Cardiac fibroblast (primary cell): ENCODE results near the gene FRMD4A.
A peak's percentile ranks its signal among the peaks of the same experiment; 100 is the strongest.

ENCODE experiments used
- DNase-seq, 2 donors: peaks; one replicate each; pipeline versions ENCODE4 v3.0.0 to v3.0.0-alpha.2; 2010; ENCODE audit warnings: low read depth in 2 of 2
- H3K4me3 ChIP-seq, 2 donors: replicated peaks in 1 of 2; 1 replicate in 1 of 2; 2 replicates in 1 of 2; pipeline ENCODE4 v1.5.1; 2011; ENCODE audit warnings: low read depth in 2 of 2, low read length in 2 of 2, mild to moderate bottlenecking in 2 of 2, moderate library complexity in 1 of 2
- CTCF ChIP-seq: IDR thresholded peaks from one replicate; pipeline ENCODE4 v1.5.1; 2011; ENCODE audit warnings: low read depth, mild to moderate bottlenecking, low read length, inconsistent platforms

Gene FRMD4A

GRCh38 chr10:13615650-13616300 is 714.9 kb downstream of the FRMD4A start:
- no peak for TF ChIP-seq CTCF
- no peak overlapping the region for H3K4me3 ChIP-seq

DNA sequence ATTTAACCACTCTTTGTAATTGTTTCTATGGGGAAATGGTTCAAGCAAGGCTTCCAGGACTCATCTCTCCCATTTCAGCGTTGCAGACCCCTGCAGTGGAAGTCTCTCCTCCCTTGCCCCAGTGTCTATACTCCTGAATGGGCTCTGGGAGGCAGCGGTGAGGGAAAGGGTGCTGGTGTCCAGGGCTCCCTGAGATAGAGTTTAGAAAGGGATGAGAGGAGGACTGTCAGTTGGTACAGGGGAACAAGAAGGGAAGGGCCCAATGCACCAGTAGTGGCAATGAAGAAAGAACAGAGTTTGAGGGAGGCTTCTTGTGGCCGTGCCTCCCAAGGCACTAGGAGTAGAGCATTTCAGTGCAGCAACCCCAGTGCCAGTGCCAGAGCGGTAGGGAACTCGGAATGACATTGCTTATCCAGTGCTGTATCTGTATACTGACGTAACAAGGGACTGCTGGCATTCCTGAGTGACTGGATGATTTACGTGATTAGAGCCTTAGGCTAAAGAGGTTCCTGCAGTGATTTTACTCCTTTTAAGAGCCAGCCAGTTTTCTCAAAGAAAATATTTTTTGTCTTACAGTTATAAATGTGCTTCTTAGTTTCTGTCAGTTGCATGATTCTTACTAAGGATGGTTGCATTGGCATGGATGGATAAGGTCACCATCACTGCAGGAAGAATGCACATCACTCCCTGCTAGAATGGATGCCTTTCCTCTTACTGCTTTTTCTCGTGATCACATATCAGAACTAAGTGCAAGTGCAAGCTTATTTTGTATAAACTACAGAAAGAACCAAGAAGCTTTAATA is 716.0 kb downstream of the FRMD4A start:
- peak in 1 of 2 donors; percentile 29 for DNase-seq
- no peak overlapping the region for H3K4me3 ChIP-seq
- no peak for TF ChIP-seq CTCF

More at GRCh38 chr10:13615650-13616300, 714.9 kb downstream of the FRMD4A start:
- no peak for DNase-seq

- peak; percentile 68 to 74 for DNase-seq
- peak; percentile 47 for TF ChIP-seq CTCF
- H3K4me3 ChIP-seq = no peak overlapping the region
Measured at GRCh38 chr10:13613519-13613918, 717.2 kb downstream of the FRMD4A start.

DNA sequence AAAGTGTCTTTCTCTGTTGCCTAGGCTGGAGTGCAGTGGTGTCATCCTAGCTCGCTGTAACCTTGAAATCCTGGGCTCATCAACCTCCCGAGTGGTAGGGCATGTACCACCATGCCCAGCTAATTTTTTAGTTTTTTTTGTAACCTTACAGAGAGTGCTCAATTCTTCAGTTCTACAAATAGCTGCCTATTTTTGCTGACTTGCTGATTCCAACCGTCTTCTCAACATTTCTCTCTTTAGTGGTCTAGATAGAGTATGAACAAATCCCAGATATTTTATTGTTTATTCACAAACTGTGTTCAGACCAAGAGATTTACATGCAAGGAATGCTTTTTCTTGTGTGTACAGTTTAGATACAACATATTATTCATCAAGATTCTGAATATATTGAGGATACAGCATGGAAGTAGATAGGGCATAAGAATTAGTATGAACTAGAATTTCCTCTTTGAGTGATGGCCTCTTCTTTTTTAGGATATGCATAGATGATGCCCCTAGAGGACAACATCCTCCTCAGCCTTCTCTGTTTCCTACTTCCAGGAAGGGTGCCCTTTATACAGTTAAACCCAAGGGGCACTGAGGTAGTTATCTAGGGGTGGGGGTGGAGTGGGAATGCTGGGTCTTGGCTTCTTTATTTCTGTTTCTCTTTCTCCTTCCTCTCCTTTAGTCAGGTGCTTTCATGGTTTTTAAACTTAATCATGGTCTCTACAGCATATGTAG is 717.9 kb downstream of the FRMD4A start:
- H3K4me3 ChIP-seq = no peak overlapping the region
- no peak for TF ChIP-seq CTCF
- no peak for DNase-seq

DNA sequence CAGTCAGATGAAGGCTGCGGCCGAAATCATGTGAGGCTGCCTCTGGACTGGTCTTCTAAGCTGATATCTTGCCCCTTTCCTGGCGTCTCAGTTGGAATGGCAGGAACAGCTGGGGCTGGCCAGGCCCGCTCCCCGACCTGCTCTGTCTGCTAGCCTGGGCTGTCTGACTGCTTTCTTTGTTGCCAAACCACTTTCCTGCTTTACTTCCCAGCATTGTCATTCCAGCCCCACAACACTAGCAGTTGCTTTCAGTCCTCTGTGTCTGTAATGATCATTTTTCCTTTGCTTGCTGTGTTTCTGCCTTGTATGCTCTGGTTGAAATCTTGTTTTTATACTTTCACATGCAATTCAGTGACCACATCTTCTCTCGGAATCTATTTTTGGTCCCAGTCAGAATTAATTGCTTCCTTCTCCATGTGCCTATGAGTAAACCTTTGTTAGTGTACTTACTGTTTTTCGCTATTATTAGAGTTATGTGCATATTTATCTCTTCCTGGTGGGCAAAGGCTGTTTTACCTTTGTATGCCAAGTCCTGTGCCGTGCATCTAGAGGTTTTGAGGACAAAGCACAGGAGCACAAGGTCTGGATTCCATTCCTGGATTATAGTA is 722.4 kb downstream of the FRMD4A start:
- H3K4me3 ChIP-seq = no peak overlapping the region
- DNase-seq = no peak
- no peak for TF ChIP-seq CTCF

- TF ChIP-seq CTCF = no peak
- no peak for DNase-seq
Measured at GRCh38 chr10:13604357-13605040, 726.2 kb downstream of the FRMD4A start.

More at GRCh38 chr10:13604357-13605040, 726.2 kb downstream of the FRMD4A start:
- no peak overlapping the region for H3K4me3 ChIP-seq
